Measurements from ENCODE around the gene OPA3.

- TF ChIP-seq CTCF (conservative IDR thresholded peaks at IDR 0.05; ENCODE audit: low read length) (no peak), EZH2phosphoT487 (IDR thresholded peaks at IDR 0.05; ENCODE audit: borderline replicate concordance, low read depth, low read length) (no peak)
Measured at GRCh38 chr19:45528744-45529419, 55.7 kb downstream of the OPA3 start.
